Effector memory CD4-positive, alpha-beta T cell (primary cell): ENCODE results near the gene BACH2.

ENCODE experiments used
- DNase-seq, 3 donors: peaks; one replicate each; pipeline ENCODE4 v3.0.0-alpha.2; 2020
- H3K27ac ChIP-seq: 2 replicates; pipeline ENCODE4 v1.7.0; 2013; ENCODE audit warnings: mild to moderate bottlenecking, low read length, moderate library complexity; ENCODE audit not compliant: insufficient read depth, poor library complexity, severe bottlenecking
- H3K27me3 ChIP-seq: replicated peaks from 2 replicates; pipeline ENCODE4 v1.7.0; 2013; ENCODE audit warnings: mild to moderate bottlenecking, low read length; ENCODE audit not compliant: insufficient read depth, control insufficient read depth, poor library complexity, severe bottlenecking
- H3K36me3 ChIP-seq: 2 replicates; pipeline ENCODE4 v1.7.0; 2013; ENCODE audit warnings: mild to moderate bottlenecking, low read length, moderate library complexity; ENCODE audit not compliant: control insufficient read depth, insufficient read depth
- H3K4me1 ChIP-seq: 2 replicates; pipeline ENCODE4 v1.7.0; 2013; ENCODE audit warnings: low read length, mild to moderate bottlenecking; ENCODE audit not compliant: control insufficient read depth, insufficient read depth, poor library complexity, severe bottlenecking
- H3K4me3 ChIP-seq: 2 replicates; pipeline ENCODE4 v1.7.0; 2013; ENCODE audit warnings: low read length, low read depth, mild to moderate bottlenecking; ENCODE audit not compliant: insufficient read depth, poor library complexity, severe bottlenecking
- H3K9me3 ChIP-seq: 2 replicates; pipeline ENCODE4 v1.7.0; 2013; ENCODE audit warnings: mild to moderate bottlenecking, low read length, moderate library complexity; ENCODE audit not compliant: control insufficient read depth

BACH2 gene

GRCh38 chr6:90249034-90249433, 47.6 kb downstream of the BACH2 start:
- H3K27ac ChIP-seq: no peak overlapping the region
- no peak for DNase-seq
- no peaks in the 10 kb centered on the region for H3K4me1 ChIP-seq
- no peak overlapping the region for H3K4me3 ChIP-seq
- no peaks in the 10 kb centered on the region for H3K27me3 ChIP-seq
- no peaks in the 10 kb centered on the region for H3K9me3 ChIP-seq
- no peaks in the 10 kb centered on the region for H3K36me3 ChIP-seq

DNA sequence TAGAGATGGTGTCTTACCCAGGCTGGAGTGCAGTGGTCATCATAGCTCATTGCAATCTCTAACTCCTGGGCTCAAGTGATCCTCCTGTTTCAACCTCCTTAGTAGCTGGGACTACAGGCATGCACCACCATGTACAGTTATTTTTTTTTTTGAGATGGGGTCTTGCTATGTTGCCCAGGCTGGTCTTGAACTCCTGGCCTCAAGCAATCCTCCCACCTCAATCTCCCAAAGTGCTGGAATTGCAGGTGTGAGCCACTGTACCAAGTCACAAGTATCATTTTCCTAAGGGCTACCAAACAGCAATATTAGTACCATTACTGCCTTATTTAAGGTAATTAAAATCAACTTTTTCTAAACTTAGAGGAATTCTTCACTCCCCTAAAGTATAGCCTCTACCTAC, 49.4 kb downstream of the BACH2 start:
- no peaks in the 10 kb centered on the region for H3K27me3 ChIP-seq
- DNase-seq: no peak
- no peaks in the 10 kb centered on the region for H3K9me3 ChIP-seq
- H3K36me3 ChIP-seq: no peaks in the 10 kb centered on the region
- no peaks in the 10 kb centered on the region for H3K4me1 ChIP-seq
- H3K4me3 ChIP-seq: no peak overlapping the region
- no peak overlapping the region for H3K27ac ChIP-seq

- no peaks in the 10 kb centered on the region for H3K36me3 ChIP-seq
- no peaks in the 10 kb centered on the region for H3K27me3 ChIP-seq
- no peak for DNase-seq
- no peak overlapping the region for H3K27ac ChIP-seq
- H3K4me1 ChIP-seq: peaks cover 7% of the 10 kb centered on the region
- no peaks in the 10 kb centered on the region for H3K9me3 ChIP-seq
- H3K4me3 ChIP-seq: no peak overlapping the region
Observed at GRCh38 chr6:90241229-90241880, 55.3 kb downstream of the BACH2 start.

- Histone ChIP-seq H3K4me3 (no peak overlapping the region), H3K27me3 (no peaks in the 10 kb centered on the region), H3K27ac (no peak overlapping the region), H3K9me3 (no peaks in the 10 kb centered on the region), H3K4me1 (peaks cover 33% of the 10 kb centered on the region), H3K36me3 (no peaks in the 10 kb centered on the region)
- DNase-seq: no peak
Observed at GRCh38 chr6:90238496-90239266, 58.0 kb downstream of the BACH2 start.

GRCh38 chr6:90237350-90237990, 59.2 kb downstream of the BACH2 start:
- H3K27me3 ChIP-seq: no peaks in the 10 kb centered on the region

DNA sequence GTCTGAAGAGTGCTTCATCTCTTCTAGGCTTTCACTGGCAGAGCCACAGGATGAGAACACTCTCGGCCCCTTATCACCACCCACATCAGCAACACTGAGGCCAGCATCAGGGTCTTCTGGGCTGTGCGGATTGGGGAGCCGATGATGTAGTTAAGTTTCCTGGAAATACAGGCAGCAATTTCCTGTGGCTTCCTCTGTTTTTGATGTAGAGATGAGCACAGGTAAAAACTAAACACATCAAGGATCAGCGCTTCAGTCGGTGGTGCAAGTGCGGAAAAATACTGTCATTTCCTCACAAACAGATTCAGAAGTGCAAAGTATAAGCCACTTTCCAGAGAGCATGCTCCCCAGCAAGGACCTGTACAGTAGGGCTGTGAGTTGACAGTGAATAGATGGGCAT, 62.6 kb downstream of the BACH2 start:
- Histone ChIP-seq H3K9me3 (no peaks in the 10 kb centered on the region), H3K4me3 (no peak overlapping the region), H3K4me1 (peaks cover 43% of the 10 kb centered on the region), H3K36me3 (no peaks in the 10 kb centered on the region), H3K27ac (peak overlapping the region; percentile 64), H3K27me3 (no peaks in the 10 kb centered on the region)
- peak; percentile 43 to 73 (median 55) for DNase-seq

More at GRCh38 chr6:90237350-90237990, 59.2 kb downstream of the BACH2 start:
- Histone ChIP-seq H3K4me3 (no peak overlapping the region), H3K36me3 (no peaks in the 10 kb centered on the region), H3K9me3 (no peaks in the 10 kb centered on the region), H3K27ac (no peak overlapping the region), H3K4me1 (peaks cover 40% of the 10 kb centered on the region)
- DNase-seq: no peak

GRCh38 chr6:90233213-90233612, 63.4 kb downstream of the BACH2 start:
- Histone ChIP-seq H3K36me3 (no peaks in the 10 kb centered on the region), H3K4me1 (peaks cover 43% of the 10 kb centered on the region), H3K4me3 (no peak overlapping the region), H3K27ac (peak overlapping the region; percentile 64), H3K27me3 (no peaks in the 10 kb centered on the region), H3K9me3 (no peaks in the 10 kb centered on the region)
- DNase-seq: no peak

DNA sequence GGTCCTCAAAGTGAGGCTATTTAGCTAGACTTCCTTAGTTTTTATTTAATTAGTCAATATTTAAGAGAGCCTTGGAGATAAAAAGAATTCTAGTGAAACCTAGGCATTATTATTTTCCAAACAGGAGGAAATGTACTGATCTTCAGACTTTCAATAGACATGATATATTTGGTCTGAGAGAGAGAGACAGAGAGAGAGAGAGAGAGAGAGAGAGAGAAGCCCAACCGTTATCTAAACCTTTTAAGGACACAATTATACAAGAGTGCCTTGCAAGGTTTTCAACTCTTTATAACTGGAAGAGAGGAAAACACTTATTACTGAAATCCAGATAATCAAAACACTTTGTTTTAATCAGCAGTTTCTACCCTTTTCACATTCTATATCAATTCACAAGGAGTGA, 64.8 kb downstream of the BACH2 start:
- Histone ChIP-seq H3K36me3 (no peaks in the 10 kb centered on the region), H3K27me3 (no peaks in the 10 kb centered on the region), H3K27ac (no peak overlapping the region), H3K9me3 (no peaks in the 10 kb centered on the region), H3K4me1 (peaks cover 43% of the 10 kb centered on the region), H3K4me3 (no peak overlapping the region)
- DNase-seq: no peak

- no peaks in the 10 kb centered on the region for H3K9me3 ChIP-seq
- DNase-seq: no peak
- no peak overlapping the region for H3K4me3 ChIP-seq
- H3K27ac ChIP-seq: no peak overlapping the region
- H3K27me3 ChIP-seq: no peaks in the 10 kb centered on the region
- no peaks in the 10 kb centered on the region for H3K36me3 ChIP-seq
- peaks cover 45% of the 10 kb centered on the region for H3K4me1 ChIP-seq
Observed at GRCh38 chr6:90231308-90231707, 65.3 kb downstream of the BACH2 start.
